Right cardiac atrium (tissue), 5 donors: ENCODE measurements around the gene OR51T1. TPM values are rescaled to one million over a fixed set of nuclear protein-coding genes. Genes with fewer than 3 reads are reported as not detected.
A peak's percentile ranks its signal among the peaks of the same experiment; 100 is the strongest.
"Not testable (repeated sequence)": the region's sequence is repeated elsewhere in the genome, so short reads cannot be mapped to it uniquely, and the experiment has no call there.

Experiments
- ATAC-seq, 2 donors: fragments of 200-7000 bp; cut with Tn5 transposase; one replicate each; pipeline versions ENCODE4 v1.8.0 to v1.9.1; 2020; ENCODE audit warnings: moderate library complexity in 2 of 2, mild to moderate bottlenecking in 1 of 2
- DNase-seq, 3 donors: peaks; one replicate each; pipeline ENCODE4 v3.0.0-alpha.2; 2020
- H3K27ac ChIP-seq: one replicate; pipeline ENCODE4 v1.5.1; 2013; ENCODE audit warnings: mild to moderate bottlenecking, low read length, control low read depth, moderate library complexity
- H3K27me3 ChIP-seq: one replicate; pipeline ENCODE4 v1.6.1; 2013; ENCODE audit not compliant: control insufficient read depth, insufficient read depth
- H3K4me1 ChIP-seq: one replicate; pipeline ENCODE4 v1.6.1; 2013; ENCODE audit warnings: low read length; ENCODE audit not compliant: control insufficient read depth, insufficient read depth
- H3K4me3 ChIP-seq: one replicate; pipeline ENCODE4 v1.5.1; 2013; ENCODE audit warnings: low read length, control low read depth
- H3K9me3 ChIP-seq: one replicate; pipeline ENCODE4 v1.6.1; 2013; ENCODE audit warnings: low read length; ENCODE audit not compliant: control insufficient read depth
- WGBS: extraction: QIAGEN DNeasy Blood & Tissue Kit; methylation state at CpG from one replicate; pipeline ENCODE4 v1.1.7; 2013; 5-methylcytosine and 5-hydroxymethylcytosine counted together
- intact Hi-C, 4 donors: fragments of 100-400 bp; cut with DNase I; formaldehyde crosslinking; loops; one replicate each; pipeline versions ENCODE4 v1.11.0 to v1.14.0; 2022 to 2023
- long read RNA-seq, 4 donors: library from polyadenylated mRNA; unstranded; transcript quantifications; one replicate each; pipeline ENCODE4 v2.0.0, GENCODE V29; 2020 to 2021
- polyA plus RNA-seq: library from polyadenylated mRNA; stranded (reverse); fragments of 200-250 nt; gene quantifications from one replicate; pipeline ENCODE4 v1.2.3, GENCODE V29; 2013
- total RNA-seq, 4 donors: library from RNA; stranded (reverse); fragmentation: NEBNext Ultra II Directional; extraction: Animal tissue kit (Norgen Biotek cat#: 25700); gene quantifications; one replicate each; pipeline ENCODE4 v1.2.1, GENCODE V29; 2021
- donor health status: healthy with polysubstance abuse.
- donor health status: DM: no; HTN: yes; CAD: no.
- donor health status: DM: no; HTN: no; CAD: no.
- donor health status: DM: no; HTN: yes; CAD: no; lungs with severe emphysema.
- donor health status: DM: yes; HTN: yes; CAD: no.

OR51T1 gene
- total RNA-seq: not detected
- polyA plus RNA-seq: not detected
- long read RNA-seq, donor 1: 0 reads
- long read RNA-seq, donor 2: 0 reads
- long read RNA-seq, donor 3: 0 reads
- long read RNA-seq, donor 4: 0 reads

GRCh38 chr11:4881860-4882500, at the start of gene OR51T1:
Gene OR51T1 (plus strand): TSS chr11:4881900. CDS start chr11:4881900, 0 bp downstream.
- no peak for DNase-seq
- no peak within 1 kb of the TSS for H3K4me3 ChIP-seq
- H3K9me3 ChIP-seq: no peaks in the 10 kb centered on the region
- 62% methylated on average over 8 of the region's 8 CpGs for WGBS
- H3K27ac ChIP-seq: no peak within 1 kb of the TSS
- ATAC-seq: no peak
- no peaks in the 10 kb centered on the region for H3K4me1 ChIP-seq
- no peaks in the 10 kb centered on the region for H3K27me3 ChIP-seq
- intact Hi-C loops: no loop called here

GRCh38 chr11:4839851-4840549, 41.7 kb upstream of the OR51T1 start:
- WGBS: 82% methylated on average over 2 of the region's 2 CpGs
- ATAC-seq: no peak
- intact Hi-C loops: no loop called here

GRCh38 chr11:4848908-4849532, 32.7 kb upstream of the OR51T1 start, which contains the start of gene OR51S1:
Gene OR51S1 (minus strand): TSS chr11:4849208. CDS start chr11:4849208, 0 bp downstream.
- intact Hi-C loops: no loop called here

More at GRCh38 chr11:4839851-4840549, 41.7 kb upstream of the OR51T1 start:
- H3K4me1 ChIP-seq: no peaks in the 10 kb centered on the region
- no peaks in the 10 kb centered on the region for H3K27me3 ChIP-seq
- no peak overlapping the region for H3K27ac ChIP-seq
- H3K9me3 ChIP-seq: no peaks in the 10 kb centered on the region
- DNase-seq: no peak
- no peak overlapping the region for H3K4me3 ChIP-seq

GRCh38 chr11:4851033-4851432, 30.7 kb upstream of the OR51T1 start:
- no peaks in the 10 kb centered on the region for H3K27me3 ChIP-seq
- DNase-seq: peak in 2 of 3 donors; percentile 24 to 42
- intact Hi-C loops: no loop called here
- H3K4me3 ChIP-seq: no peak overlapping the region
- H3K4me1 ChIP-seq: no peaks in the 10 kb centered on the region
- WGBS: 4% methylated on average over 4 of the region's 4 CpGs
- ATAC-seq: peak; percentile 96 to 97
- H3K27ac ChIP-seq: peak overlapping the region; percentile 4
- H3K9me3 ChIP-seq: no peaks in the 10 kb centered on the region

More at GRCh38 chr11:4848908-4849532, 32.7 kb upstream of the OR51T1 start, which contains the start of gene OR51S1:
- Histone ChIP-seq H3K9me3 (no peaks in the 10 kb centered on the region), H3K4me3 (no peak within 1 kb of the TSS), H3K4me1 (no peaks in the 10 kb centered on the region), H3K27me3 (no peaks in the 10 kb centered on the region), H3K27ac (no peak within 1 kb of the TSS)
- DNase-seq: no peak
- 65% methylated on average over 9 of the region's 9 CpGs for WGBS
- no peak for ATAC-seq

GRCh38 chr11:4854286-4854685, 27.4 kb upstream of the OR51T1 start:
- H3K4me1 ChIP-seq, H3K27me3 ChIP-seq, H3K9me3 ChIP-seq, H3K27ac ChIP-seq, H3K4me3 ChIP-seq, DNase-seq, ATAC-seq, intact Hi-C loops: not testable (repeated sequence)
- 91% methylated on average over 7 of the region's 7 CpGs for WGBS

GRCh38 chr11:4862447-4863236, 19.1 kb upstream of the OR51T1 start:
- Histone ChIP-seq H3K27ac (no peak overlapping the region), H3K9me3 (no peaks in the 10 kb centered on the region), H3K4me1 (no peaks in the 10 kb centered on the region), H3K27me3 (no peaks in the 10 kb centered on the region), H3K4me3 (no peak overlapping the region)
- intact Hi-C loops: no loop called here
- DNase-seq (no peak), ATAC-seq (no peak)

- Histone ChIP-seq H3K27ac (no peak overlapping the region), H3K9me3 (no peaks in the 10 kb centered on the region), H3K4me3 (no peak overlapping the region), H3K4me1 (no peaks in the 10 kb centered on the region), H3K27me3 (no peaks in the 10 kb centered on the region)
- intact Hi-C loops: no loop called here
- DNase-seq (no peak), ATAC-seq (no peak)
- WGBS: 41% methylated on average over 4 of the region's 4 CpGs
Measured at GRCh38 chr11:4863876-4864275, 17.8 kb upstream of the OR51T1 start.

GRCh38 chr11:4865855-4866254, 15.8 kb upstream of the OR51T1 start:
- Histone ChIP-seq H3K4me1 (no peaks in the 10 kb centered on the region), H3K27me3 (no peaks in the 10 kb centered on the region), H3K9me3 (no peaks in the 10 kb centered on the region), H3K4me3 (no peak overlapping the region), H3K27ac (no peak overlapping the region)
- intact Hi-C loops: no loop called here
- 37% methylated on average over 1 of the region's 1 CpG for whole genome bisulfite sequencing
- DNase-seq (no peak), ATAC-seq (no peak)

GRCh38 chr11:4881188-4881587, 512 bp upstream of the OR51T1 start:
- DNase-seq (no peak), ATAC-seq (no peak)
- Histone ChIP-seq H3K9me3 (no peaks in the 10 kb centered on the region), H3K4me3 (no peak overlapping the region), H3K27ac (no peak overlapping the region), H3K27me3 (no peaks in the 10 kb centered on the region), H3K4me1 (no peaks in the 10 kb centered on the region)
- intact Hi-C loops: no loop called here
- WGBS: 63% methylated on average over 4 of the region's 4 CpGs

GRCh38 chr11:4882543-4882942, 843 bp downstream of the OR51T1 start:
- ATAC-seq (no peak), DNase-seq (no peak)
- 82% methylated on average over 5 of the region's 5 CpGs for WGBS
- H3K9me3 ChIP-seq: no peaks in the 10 kb centered on the region
- H3K4me1 ChIP-seq: no peaks in the 10 kb centered on the region
- intact Hi-C loops: no loop called here
- H3K27me3 ChIP-seq: no peaks in the 10 kb centered on the region
- no peak overlapping the region for H3K27ac ChIP-seq
- no peak overlapping the region for H3K4me3 ChIP-seq
